ENCODE results near the gene BCAR3. TPM values are rescaled to one million over a fixed set of nuclear protein-coding genes. Genes with fewer than 3 reads are reported as not detected.
"Not testable (repeated sequence)": the region's sequence is repeated elsewhere in the genome, so short reads cannot be mapped to it uniquely, and the experiment has no call there.

The BCAR3 gene
- total RNA-seq, 1 donor from 2014 or later: 47.1 TPM

GRCh38 chr1:93593854-93594602, 87.6 kb downstream of the BCAR3 start:
- DNase-seq: no peak

DNA sequence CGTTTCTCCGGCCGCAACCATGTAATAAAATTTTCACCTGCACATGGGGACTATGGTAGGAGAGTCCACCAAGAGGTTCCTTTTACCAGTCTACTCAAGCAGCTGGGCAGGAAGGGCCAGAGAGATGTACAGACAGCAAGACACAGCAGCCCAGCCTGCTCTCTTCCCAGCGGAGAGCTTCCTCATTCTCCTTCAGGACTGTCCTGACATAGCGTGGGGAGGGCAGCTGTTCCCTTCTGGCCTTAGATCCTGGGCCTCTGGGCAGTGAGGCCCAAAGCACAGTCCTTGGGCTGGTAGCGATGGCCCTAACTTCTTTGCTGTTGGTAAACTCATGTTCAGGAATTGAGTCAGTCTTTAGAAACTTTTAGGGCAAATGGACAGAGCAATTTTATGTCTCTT, 89.1 kb downstream of the BCAR3 start:
- DNase-seq: no peak

DNA sequence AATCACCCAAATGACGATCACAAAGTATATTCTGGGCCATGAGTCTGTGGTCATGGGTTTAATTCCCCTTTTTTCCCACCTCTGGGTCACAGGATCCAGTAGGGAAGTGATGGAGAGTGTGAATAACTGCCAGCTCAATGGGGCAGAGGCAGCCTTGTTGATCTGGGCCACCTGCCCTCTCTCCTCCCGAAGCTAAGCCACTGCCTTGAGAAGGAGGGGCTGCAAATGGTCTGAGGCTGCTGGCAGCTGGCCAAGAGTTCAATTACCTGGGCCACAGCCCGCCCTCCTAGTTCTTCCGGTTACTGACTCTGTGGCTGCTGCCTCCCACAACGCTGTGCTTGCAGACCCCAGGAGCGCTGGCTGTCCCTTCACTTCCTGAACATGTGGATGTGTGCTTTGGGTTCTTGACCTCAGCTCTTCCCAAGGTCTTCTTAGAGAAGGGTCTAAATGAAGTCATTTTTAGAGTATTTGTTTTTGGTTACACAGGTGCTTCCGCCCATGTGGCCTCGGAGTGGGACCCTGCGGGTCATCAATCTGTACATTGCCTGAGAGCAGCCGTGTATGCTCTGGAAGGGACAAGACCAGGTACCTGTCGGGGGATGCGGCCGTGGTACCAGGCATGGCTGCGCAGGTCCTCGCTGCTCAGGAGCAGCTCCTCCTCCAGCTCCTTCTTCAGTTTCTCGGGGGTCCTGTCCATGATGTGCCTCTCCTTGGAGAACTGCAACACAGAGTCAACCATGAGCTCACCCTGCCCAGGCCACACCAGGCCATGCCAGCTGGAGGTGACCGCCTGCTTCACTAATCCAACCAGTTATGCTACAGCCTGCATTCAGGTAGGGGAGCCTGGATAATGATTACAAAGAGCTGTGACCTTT, 89.7 kb downstream of the BCAR3 start:
- peak; percentile 26 for DNase-seq

DNA sequence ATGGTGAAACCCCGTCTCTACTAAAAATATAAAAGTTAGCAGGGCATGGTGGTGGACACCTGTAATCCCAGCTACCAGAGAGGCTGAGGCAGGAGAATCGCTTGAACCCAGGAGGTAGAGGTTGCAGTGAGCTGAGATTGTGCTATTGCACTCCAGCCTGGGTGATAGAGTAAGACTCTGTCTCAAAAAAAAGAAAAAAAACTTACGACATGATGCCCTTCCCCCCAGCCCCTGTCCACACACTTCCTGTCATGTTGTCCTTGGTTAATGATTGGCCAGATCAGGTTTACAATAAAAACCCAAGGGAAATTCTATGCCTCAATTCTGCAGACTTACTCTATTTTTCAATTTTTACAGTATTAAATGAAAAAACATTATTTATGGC, 90.4 kb downstream of the BCAR3 start:
- not testable (repeated sequence) for DNase-seq

DNA sequence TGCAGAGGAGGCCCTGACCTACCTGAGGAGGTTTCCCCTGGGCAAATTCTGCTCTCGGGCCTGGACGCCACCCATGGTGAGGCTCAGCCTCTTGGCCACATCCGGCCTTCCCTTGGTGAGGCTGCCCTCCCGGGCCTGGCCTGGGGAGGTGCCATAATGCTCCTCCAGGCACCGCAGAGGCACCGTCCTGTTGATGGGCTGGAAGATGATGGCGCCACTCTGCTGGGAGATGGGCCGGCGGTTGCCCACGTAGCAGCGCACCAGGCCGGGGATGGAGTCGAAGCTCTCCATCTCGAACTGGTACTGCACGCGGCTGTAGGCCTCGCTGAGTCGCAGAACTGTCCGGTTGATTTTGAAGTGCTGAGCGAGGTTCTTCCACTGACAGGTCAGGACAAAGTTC, 92.7 kb downstream of the BCAR3 start:
- DNase-seq: no peak

- peak; percentile 76 for DNase-seq
Measured at GRCh38 chr1:93588206-93588605, 93.4 kb downstream of the BCAR3 start.

GRCh38 chr1:93587354-93587753, 94.3 kb downstream of the BCAR3 start:
- DNase-seq: no peak

DNA sequence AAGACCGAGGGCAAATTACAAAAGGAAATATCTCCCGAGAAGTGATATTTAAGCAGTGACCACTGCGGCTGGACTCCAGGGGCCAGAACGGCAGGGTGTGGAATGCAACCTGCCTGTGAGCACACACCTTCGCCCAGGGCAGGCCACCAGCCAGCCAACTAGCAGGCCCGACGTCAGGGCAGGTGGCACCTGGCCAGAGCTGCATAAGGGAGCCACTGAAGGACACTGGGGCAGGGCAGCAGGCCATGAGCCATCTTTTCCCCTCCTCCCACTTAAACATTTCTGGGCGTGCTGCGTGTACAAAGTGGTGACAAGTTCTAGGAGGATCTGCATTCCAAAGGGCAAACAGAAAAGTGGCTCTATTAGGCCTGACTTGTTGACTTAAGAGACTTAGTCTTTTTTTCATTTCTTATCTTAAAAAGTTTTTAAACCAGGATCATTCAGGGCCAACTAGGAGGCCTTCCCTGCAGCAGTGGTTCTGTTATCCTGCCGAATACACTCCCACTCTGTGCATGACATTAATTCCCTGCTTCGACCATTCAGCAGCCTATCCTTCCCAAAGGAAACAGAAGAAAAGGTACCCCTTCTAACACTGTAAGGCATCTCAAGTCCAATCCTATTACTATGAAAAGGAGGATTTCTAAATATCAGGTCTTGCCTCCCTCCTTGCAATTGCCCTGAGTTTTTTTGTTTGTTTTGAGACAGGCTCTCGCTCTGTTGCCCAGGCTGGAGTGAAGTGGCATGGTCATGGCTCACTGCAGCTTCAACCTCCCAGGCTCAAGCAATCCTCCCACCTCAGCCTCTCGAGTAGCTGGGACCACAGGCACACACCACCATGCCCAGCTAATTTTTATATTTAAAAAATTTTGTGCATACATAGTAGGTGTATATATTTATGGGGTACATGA, 96.3 kb downstream of the BCAR3 start:
- no peak for DNase-seq

- no peak for DNase-seq
Measured at GRCh38 chr1:93584261-93585003, 97.2 kb downstream of the BCAR3 start.

DNA sequence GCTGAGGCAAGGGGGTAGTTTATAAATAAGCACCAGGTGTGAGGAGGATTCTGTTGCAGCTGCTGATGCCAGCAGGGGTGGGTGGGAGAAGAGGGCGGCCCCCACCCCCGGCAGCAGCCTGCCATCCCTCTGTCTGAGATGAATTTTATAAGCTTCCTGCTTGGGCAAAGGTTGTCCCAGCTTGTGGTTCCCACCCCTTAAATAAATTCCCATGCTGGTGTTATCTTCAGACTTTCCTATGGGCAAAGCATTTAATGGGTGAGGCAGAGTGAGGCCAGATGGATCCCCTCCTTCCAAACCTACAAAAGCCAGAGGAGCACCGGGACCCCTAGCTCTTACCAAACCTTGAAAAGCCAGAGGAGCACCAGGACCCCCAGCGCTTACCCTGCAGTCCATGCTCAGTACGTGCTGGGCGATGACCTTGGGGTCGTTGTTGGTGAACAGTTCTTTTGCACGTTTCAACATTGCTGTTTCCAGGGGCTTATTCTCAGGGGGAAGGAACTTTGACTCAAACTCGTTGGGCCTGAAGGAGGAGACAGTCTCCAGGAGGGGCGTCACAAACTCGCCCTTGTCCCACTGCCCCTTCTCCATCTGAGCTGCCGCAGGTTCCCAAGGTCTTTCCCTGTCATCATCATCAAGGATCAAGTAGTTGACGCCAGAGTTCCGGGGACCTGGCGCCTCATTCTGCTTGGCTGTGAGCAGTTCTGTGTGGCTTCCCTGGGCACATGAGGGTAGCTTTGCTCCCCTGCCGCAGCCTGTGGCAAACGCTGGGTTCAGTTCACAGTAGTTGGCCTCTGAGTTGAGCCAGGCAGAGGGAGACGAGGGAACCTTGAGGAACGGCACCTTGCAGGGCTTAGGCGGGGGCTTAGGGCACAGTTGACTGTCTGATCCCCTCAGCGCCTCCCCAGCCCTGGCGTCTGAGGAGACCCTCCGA, 99.5 kb downstream of the BCAR3 start:
- DNase-seq: no peak

DNA sequence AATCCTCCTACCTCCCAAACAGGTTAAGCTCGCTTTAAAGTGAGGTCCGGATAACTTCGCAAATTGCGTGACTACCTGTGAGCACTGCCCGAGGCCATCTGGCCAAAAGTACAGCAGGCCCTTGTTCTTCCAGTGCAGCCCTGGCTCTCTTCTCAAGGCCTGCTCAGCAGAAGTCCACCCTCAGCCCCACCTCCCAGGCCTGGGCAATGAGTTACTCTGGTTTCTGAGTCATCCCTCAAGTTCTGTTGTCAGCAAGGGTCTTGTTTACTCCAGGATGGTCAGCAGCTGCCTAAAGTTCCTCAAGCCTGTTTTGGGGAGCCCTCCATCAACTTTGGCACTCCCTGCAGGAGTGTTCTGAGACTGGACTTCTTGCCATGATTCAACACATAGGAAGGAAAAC, 101.7 kb downstream of the BCAR3 start:
- DNase-seq: peak; percentile 79

DNA sequence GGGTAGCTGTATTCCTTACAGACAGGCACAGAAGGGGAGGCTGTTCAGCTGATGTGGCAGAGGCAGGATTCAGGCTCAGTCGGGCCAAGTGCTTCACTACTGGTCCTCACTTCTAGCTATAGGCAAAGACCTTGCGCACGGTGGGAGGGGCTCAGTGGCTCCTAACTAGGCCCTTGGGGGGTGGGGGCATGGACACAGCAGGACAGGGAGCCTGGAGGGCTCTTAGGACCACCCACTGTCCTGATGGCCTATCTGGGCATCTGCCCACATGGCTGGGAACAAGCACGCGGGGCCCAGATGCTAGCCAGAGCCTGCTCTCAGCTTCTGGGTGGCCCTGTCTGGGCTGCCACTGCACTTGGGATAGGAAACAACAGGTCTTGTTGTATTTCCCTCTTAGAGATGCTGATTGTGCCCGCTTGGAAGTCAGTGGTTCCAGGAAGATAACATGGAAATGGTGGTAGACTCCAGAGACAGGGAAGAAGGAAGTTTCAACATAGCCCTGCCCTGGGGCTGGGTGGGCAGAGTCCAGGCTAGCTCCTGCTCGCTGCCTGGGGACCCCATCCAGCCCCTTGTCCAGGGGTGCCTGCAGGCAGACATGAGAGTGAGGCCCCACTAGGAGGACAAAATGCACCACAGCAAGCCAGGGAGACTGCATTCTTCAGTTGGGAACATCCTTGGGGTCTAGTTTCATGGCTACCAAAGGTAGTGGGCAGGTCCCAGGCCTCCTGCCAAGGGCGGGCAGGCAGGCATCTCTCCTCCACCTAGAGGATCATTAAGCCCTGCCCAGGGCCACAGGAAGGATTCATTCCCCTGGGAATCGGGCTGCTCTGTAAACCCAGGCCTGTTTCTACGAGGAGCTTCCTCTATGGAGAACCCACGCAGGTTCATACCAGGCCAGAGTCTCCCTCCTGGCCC, 102.5 kb downstream of the BCAR3 start:
- no peak for DNase-seq

DNA sequence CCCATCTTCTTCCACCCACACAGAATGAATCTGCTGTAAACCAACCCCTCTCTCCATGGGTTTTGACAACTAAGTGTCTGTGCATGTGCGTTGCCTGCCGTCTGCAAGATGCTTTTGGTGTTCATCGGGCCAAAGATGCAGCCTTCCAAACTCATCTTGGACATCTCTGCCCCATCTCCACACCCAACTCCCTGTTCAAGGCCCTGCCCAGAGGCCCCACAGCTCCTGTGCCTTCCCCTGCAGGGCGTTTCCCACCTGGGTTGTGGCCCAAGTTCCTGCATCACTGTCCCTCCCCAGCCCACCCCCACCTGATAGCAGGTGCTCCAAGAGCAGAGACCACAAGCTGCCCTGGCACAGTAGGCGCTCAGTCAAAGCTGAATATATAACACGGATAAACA, 103.2 kb downstream of the BCAR3 start:
- DNase-seq: no peak

DNA sequence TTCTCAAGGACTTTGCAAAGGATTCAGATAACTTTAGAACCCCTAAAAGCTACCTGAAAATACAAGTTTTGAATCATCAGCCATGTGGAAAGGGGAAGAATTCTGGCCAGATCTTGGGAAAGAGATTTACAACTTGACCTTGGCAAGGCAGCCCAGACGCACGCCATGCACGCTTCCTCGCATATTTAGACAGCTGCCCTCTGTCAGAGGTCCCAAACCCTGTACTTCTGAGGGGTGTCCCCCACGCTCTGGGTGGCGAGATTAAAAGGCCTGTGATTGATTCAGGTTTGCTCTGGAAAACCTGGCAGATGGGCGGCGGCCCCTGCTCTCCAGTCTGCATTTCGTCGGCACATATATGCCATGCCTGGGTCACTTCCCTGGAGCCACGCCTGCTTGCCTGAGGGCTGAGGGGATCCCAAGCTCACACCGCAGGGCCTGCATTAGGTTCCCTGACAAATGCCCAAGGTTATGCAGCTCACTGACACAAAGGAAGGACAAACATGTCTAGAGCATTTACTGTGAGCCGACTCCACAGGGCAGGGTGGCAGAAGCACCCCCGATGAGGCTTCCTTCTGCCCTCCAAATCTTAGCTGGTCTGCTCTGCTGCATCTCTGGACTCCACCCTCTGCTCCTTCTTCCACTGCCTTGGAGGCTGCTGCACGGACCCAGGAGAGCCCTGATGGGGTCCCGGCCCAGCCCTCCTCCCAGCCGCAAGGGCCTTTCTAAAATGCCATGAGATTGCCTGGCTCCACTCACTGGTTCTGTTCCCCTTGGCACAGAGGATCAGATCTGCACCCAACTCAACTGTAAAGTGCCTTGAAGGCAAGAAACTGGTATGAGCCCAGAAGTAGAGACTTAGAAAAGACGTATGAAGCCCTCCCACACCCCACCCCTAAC, 103.9 kb downstream of the BCAR3 start:
- DNase-seq: no peak

DNA sequence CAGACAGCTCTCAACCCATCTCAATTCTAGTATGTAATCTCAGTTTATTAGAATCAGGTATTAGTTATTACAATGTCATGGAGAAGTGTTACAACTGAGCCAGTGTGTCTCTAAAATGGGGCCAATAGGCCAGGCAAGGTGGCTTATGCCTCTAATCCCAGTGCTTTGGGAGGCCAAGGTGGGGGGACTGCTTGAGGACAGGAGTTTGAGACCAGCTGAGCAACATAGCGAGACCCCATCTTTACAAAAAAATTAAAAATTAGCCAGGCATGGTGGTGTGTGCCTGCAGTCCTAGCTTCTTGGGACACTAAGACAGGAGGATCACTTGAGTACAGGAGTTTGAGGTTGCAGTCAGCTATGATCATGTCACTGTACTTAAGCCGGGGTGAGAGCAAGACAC, 104.9 kb downstream of the BCAR3 start:
- DNase-seq: no peak

DNA sequence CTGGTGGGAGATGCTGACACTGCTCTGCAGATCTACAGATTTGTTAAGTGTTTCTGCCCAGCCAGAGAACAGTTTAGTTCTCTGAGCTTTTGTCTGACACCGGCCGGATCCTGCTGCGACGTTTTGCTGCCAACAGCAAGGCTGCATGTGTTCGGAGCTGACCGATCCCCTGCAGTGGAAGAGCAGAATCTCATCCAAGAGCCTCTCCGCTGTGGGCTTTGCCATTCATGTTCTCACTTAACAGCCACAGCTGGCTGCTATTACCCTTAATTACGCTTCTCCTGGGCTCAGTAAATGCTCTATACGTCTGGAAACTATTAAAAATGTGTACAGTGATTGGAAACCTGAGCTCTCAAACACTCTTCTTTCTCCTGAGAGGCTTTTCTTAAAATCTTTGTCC, 105.3 kb downstream of the BCAR3 start:
- no peak for DNase-seq

DNA sequence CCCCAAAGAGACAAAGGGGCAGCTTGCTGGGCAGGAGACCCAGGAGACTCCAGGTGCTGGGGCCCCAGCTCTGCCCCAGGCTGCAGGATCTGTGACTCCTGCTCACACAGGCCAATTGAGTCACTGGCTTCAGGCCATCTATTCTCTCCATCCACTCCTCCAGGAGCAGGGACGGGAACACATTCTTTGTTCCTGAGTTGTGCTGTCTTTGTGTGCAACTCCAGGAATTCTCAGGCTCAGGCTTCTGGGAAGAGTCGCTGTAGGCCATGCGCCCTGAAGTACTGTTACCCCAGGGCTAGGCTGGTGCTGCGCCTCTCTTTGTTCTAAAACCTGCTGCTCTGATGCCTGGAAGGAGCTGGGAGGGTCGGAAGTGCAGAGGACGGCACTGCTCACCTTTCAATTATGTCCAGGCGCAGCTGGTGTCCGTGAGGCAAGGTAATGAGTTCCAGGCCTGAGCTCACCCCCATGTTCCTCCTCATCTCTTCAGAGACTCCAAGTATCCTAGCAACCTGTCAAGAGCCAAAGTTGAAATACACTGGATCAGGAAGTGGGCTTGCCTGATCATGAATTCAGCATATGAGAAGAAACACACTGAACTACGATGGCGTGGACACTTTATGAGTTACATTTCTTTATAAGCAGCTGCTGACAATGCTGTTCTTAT, 105.9 kb downstream of the BCAR3 start:
- no peak for DNase-seq

- DNase-seq: no peak
Measured at GRCh38 chr1:93574991-93575390, 106.6 kb downstream of the BCAR3 start.

Measured in dermis blood vessel endothelial cell (primary cell).